Osteoblast (primary cell): Measurements from ENCODE around the gene CNOT4. TPM values are rescaled to one million over a fixed set of nuclear protein-coding genes. Genes with fewer than 3 reads are reported as not detected.

Source experiments
- DNase-seq: peaks from one replicate; pipeline ENCODE4 v3.0.0; 2011; ENCODE audit warnings: low spot score, mixed read lengths; ENCODE audit not compliant: insufficient read length; ENCODE audit errors: missing footprints
- H2AFZ ChIP-seq: 2 replicates; pipeline ENCODE4 v1.6.0; 2011; ENCODE audit warnings: mild to moderate bottlenecking, low read length
- H3K27ac ChIP-seq: 2 replicates; pipeline ENCODE4 v1.5.1; 2011; ENCODE audit warnings: mild to moderate bottlenecking, low read depth, low read length, moderate library complexity
- H3K27me3 ChIP-seq: 2 replicates; pipeline ENCODE4 v1.6.0; 2012; ENCODE audit warnings: mild to moderate bottlenecking, control low read depth, inconsistent platforms, low read length, moderate library complexity; ENCODE audit not compliant: insufficient read depth
- H3K36me3 ChIP-seq: 2 replicates; pipeline ENCODE4 v1.5.1; 2011; ENCODE audit warnings: mild to moderate bottlenecking, low read length, control low read depth, moderate library complexity; ENCODE audit not compliant: insufficient read depth
- H3K4me1 ChIP-seq: 2 replicates; pipeline ENCODE4 v1.5.1; 2011; ENCODE audit warnings: mild to moderate bottlenecking, low read length, control low read depth, moderate library complexity; ENCODE audit not compliant: insufficient read depth
- H3K4me2 ChIP-seq: 2 replicates; pipeline ENCODE4 v1.6.0; 2011; ENCODE audit warnings: mild to moderate bottlenecking, low read length; ENCODE audit not compliant: insufficient read depth
- H3K4me3 ChIP-seq: fragments of 200-600 bp; sonication (generic); 3 replicates; pipeline ENCODE4 v1.5.1; 2012; ENCODE audit warnings: mild to moderate bottlenecking, low read length, inconsistent platforms; ENCODE audit not compliant: insufficient read depth
- H3K79me2 ChIP-seq: 2 replicates; pipeline ENCODE4 v1.6.0; 2012; ENCODE audit warnings: mild to moderate bottlenecking, low read length, control low read depth, inconsistent platforms; ENCODE audit not compliant: insufficient read depth
- H3K9me3 ChIP-seq: 2 replicates; pipeline ENCODE4 v1.5.1; 2011; ENCODE audit warnings: low read depth, low read length, control low read depth
- H4K20me1 ChIP-seq: 2 replicates; pipeline ENCODE4 v1.6.0; 2012; ENCODE audit warnings: mild to moderate bottlenecking, low read length, control low read depth; ENCODE audit not compliant: insufficient read depth
- total RNA-seq: library from RNA; depleted of rRNA; stranded (reverse); fragments of >200 nt; gene quantifications from 2 replicates; pipeline ENCODE4 v1.2.3, GENCODE V29; 2012
- TF ChIP-seq, protein P1 (sequence below): IDR thresholded peaks from 2 replicates; pipeline ENCODE4 v1.5.1; 2011; ENCODE audit warnings: mild to moderate bottlenecking, low read depth, low read length, moderate library complexity; ENCODE audit errors: extremely low read depth

The CNOT4 gene
- total RNA-seq, 1 donor: 13.4 TPM

- Histone ChIP-seq H3K9me3 (no peaks in the 10 kb centered on the region), H2AFZ (no peak overlapping the region), H4K20me1 (no peaks in the 10 kb centered on the region), H3K27ac (no peak overlapping the region), H3K79me2 (no peaks in the 10 kb centered on the region), H3K27me3 (no peaks in the 10 kb centered on the region), H3K4me3 (no peak overlapping the region), H3K4me1 (no peaks in the 10 kb centered on the region), H3K4me2 (no peak overlapping the region), H3K36me3 (peaks cover 19% of the 10 kb centered on the region)
- TF ChIP-seq, protein P1, sequence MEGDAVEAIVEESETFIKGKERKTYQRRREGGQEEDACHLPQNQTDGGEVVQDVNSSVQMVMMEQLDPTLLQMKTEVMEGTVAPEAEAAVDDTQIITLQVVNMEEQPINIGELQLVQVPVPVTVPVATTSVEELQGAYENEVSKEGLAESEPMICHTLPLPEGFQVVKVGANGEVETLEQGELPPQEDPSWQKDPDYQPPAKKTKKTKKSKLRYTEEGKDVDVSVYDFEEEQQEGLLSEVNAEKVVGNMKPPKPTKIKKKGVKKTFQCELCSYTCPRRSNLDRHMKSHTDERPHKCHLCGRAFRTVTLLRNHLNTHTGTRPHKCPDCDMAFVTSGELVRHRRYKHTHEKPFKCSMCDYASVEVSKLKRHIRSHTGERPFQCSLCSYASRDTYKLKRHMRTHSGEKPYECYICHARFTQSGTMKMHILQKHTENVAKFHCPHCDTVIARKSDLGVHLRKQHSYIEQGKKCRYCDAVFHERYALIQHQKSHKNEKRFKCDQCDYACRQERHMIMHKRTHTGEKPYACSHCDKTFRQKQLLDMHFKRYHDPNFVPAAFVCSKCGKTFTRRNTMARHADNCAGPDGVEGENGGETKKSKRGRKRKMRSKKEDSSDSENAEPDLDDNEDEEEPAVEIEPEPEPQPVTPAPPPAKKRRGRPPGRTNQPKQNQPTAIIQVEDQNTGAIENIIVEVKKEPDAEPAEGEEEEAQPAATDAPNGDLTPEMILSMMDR: no peak
- no peak for DNase-seq
Observed at GRCh38 chr7:135397689-135398088, 112.2 kb downstream of the CNOT4 start.

DNA sequence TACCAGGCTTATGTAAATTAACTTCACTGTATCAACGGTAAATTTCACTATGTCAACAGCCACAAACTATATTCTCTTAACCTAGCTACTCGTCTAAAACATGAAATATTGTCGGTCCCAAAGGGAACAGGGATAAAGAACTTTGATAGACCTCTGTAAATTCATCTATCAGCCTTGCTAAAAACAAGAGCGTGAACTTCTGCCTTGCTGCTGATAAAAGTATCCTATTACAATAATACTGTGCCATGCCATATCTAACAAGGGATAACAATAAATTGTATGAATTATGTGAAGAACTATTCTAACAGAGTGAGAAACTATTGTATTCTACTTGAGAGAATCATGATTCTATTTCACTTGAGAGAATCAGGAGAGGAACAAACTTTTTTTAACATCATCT lies 117.2 kb downstream of the CNOT4 start:
- no peaks in the 10 kb centered on the region for H3K4me1 ChIP-seq
- DNase-seq: no peak
- H4K20me1 ChIP-seq: peaks cover 4% of the 10 kb centered on the region
- H3K27ac ChIP-seq: no peak overlapping the region
- no peaks in the 10 kb centered on the region for H3K27me3 ChIP-seq
- peaks cover 19% of the 10 kb centered on the region for H3K36me3 ChIP-seq
- TF ChIP-seq, protein P1: no peak
- no peak overlapping the region for H3K4me2 ChIP-seq
- H2AFZ ChIP-seq: no peak overlapping the region
- H3K79me2 ChIP-seq: peaks cover 4% of the 10 kb centered on the region
- H3K4me3 ChIP-seq: no peak overlapping the region
- no peaks in the 10 kb centered on the region for H3K9me3 ChIP-seq

DNA sequence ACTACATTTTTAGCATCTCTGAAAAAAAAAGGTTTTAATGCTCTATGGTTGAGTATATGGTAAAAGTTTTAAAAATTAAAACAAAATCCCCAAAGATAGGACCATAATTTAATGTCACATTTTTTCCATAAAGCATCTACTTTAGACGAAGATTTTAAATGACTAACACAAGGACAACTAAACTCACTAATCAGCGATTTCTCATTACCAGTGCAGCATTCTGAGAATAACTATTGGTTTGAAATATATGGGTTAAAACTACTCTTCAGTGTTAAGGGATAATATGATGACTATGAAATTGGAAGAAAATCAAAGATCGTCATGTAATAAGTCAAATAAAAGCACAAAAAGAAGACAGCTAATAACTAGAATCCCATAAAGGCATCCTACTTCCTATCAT lies 118.4 kb downstream of the CNOT4 start:
- TF ChIP-seq, protein P1: no peak
- H3K36me3 ChIP-seq: peaks cover 19% of the 10 kb centered on the region
- H3K79me2 ChIP-seq: peaks cover 4% of the 10 kb centered on the region
- H3K27me3 ChIP-seq: no peaks in the 10 kb centered on the region
- H3K4me3 ChIP-seq: no peak overlapping the region
- H4K20me1 ChIP-seq: peaks cover 4% of the 10 kb centered on the region
- peaks cover 2% of the 10 kb centered on the region for H3K4me1 ChIP-seq
- no peaks in the 10 kb centered on the region for H3K9me3 ChIP-seq
- H3K27ac ChIP-seq: no peak overlapping the region
- DNase-seq: no peak
- no peak overlapping the region for H3K4me2 ChIP-seq
- no peak overlapping the region for H2AFZ ChIP-seq

GRCh38 chr7:135390829-135391228 lies 119.1 kb downstream of the CNOT4 start:
- H3K27ac ChIP-seq: no peak overlapping the region
- H2AFZ ChIP-seq: no peak overlapping the region
- no peaks in the 10 kb centered on the region for H3K27me3 ChIP-seq
- DNase-seq: no peak
- TF ChIP-seq, protein P1: no peak
- no peak overlapping the region for H3K4me3 ChIP-seq
- H3K9me3 ChIP-seq: no peaks in the 10 kb centered on the region
- peaks cover 4% of the 10 kb centered on the region for H3K79me2 ChIP-seq
- no peak overlapping the region for H3K4me2 ChIP-seq
- peaks cover 4% of the 10 kb centered on the region for H4K20me1 ChIP-seq
- peaks cover 4% of the 10 kb centered on the region for H3K4me1 ChIP-seq
- peaks cover 19% of the 10 kb centered on the region for H3K36me3 ChIP-seq
